ENCODE measurements around the gene ATAD3A. TPM values are rescaled to one million over a fixed set of nuclear protein-coding genes. Genes with fewer than 3 reads are reported as not detected.
"Not testable (repeated sequence)": the region's sequence is repeated elsewhere in the genome, so short reads cannot be mapped to it uniquely, and the experiment has no call there.

Gene ATAD3A
- total and polyA plus RNA-seq, 2 of the 4 experiments (the other 2 are of a cell fraction), result 27.2 to 34.0 TPM

GRCh38 chr1:1556505-1556904 lies 44.5 kb downstream of the ATAD3A start:
- H4K20me1 ChIP-seq (ENCODE audit: insufficient read depth, low read length), result peaks cover 40% of the 10 kb centered on the region
- POLR2A ChIA-PET (ENCODE audit: unreplicated experiment), result interaction anchor here (0.7 kb wide), 1 partner anchor 9 kb away, joined by 3 read pairs; no protein-coding TSS in a partner anchor
- WGBS, 2 experiments (ENCODE audit: extremely low coverage in 2 of 2, insufficient read length in 1 of 2), result 96% methylated on average over 5 of the region's 6 CpGs; no CpG with 5 or more reads in 1 of the 2 experiments

GRCh38 chr1:1556961-1557360 lies 45.0 kb downstream of the ATAD3A start:
- dilution Hi-C loops (cut with HindIII; ENCODE audit: low sequenced_read_pairs, unreplicated experiment), result not testable (repeated sequence)
- WGBS, 2 experiments (ENCODE audit: extremely low coverage in 2 of 2, insufficient read length in 1 of 2), result no CpG with 5 or more reads among the region's 11 CpGs

More at GRCh38 chr1:1556505-1556904, 44.5 kb downstream of the ATAD3A start:
- DNase-seq (no peak), ATAC-seq (ENCODE audit: low read depth) (no peak)
- H4K5ac ChIP-seq (ENCODE audit: low read depth, low read length), result no peak overlapping the region
- H3K4ac ChIP-seq (ENCODE audit: low read depth, low read length), result no peak overlapping the region
- H2BK15ac ChIP-seq (ENCODE audit: low read depth, low read length), result no peak overlapping the region
- H3K9ac ChIP-seq (ENCODE audit: low read depth, low read length), result no peak overlapping the region
- intact Hi-C loops (cut with micrococcal nuclease) (no loop called here), dilution Hi-C loops (cut with HindIII; ENCODE audit: low sequenced_read_pairs, unreplicated experiment) (no loop called here), in situ Hi-C loops (cut with MboI; ENCODE audit: low sequenced_read_pairs) (no loop called here)
- CTCF ChIA-PET, result no interaction called here
- no peak overlapping the region for H3K4me2 ChIP-seq (ENCODE audit: low read depth, low read length)
- peaks cover 8 to 71% of the 10 kb centered on the region in 2 experiments for H3K79me1 ChIP-seq (ENCODE audit: low read depth in 1 of 2, low read length in 2 of 2)
- no peak overlapping the region for H3K27ac ChIP-seq (ENCODE audit: insufficient read depth, low read length)
- H3K4me3 ChIP-seq (ENCODE audit: insufficient read depth, low read depth, low read length), result no peak overlapping the region
- H2AFZ ChIP-seq (replicated peaks; ENCODE audit: low read length, poor library complexity), result no peak overlapping the region
- H3K18ac ChIP-seq (ENCODE audit: low read depth, low read length), result no peak overlapping the region
- TF ChIP-seq USF2 (IDR thresholded peaks at IDR 0.05; ENCODE audit: low read depth, low read length), result no peak
- no peak for TF ChIP-seq POLR2A (IDR thresholded peaks at IDR 0.05; ENCODE audit: low read depth, low read length)
- TF ChIP-seq BHLHE40 (IDR thresholded peaks at IDR 0.05; ENCODE audit: low read depth, low read length), result no peak
- no peak for TF ChIP-seq MXI1 (IDR thresholded peaks at IDR 0.05; ENCODE audit: borderline replicate concordance, low read depth, low read length)
- no peak for TF ChIP-seq CHD1 (IDR thresholded peaks at IDR 0.05; ENCODE audit: low read depth, low read length)
- TF ChIP-seq FOS (IDR thresholded peaks at IDR 0.05; ENCODE audit: low read depth, low read length), result no peak
- TF ChIP-seq MAFK (IDR thresholded peaks at IDR 0.05; ENCODE audit: low read depth, low read length), result no peak
- no peak for TF ChIP-seq SMC3 (IDR thresholded peaks at IDR 0.05; ENCODE audit: low read depth, low read length)
- H3K56ac ChIP-seq (ENCODE audit: extremely low read depth, insufficient read depth, low read length), result no peak overlapping the region
- peaks cover 5% of the 10 kb centered on the region; the same call in 1 of the 2 replicates for H3K4me1 ChIP-seq (ENCODE audit: control insufficient read depth, insufficient read depth, low read length)
- H4K91ac ChIP-seq (ENCODE audit: insufficient read depth, low read depth, low read length), result no peak overlapping the region
- H3K9me1 ChIP-seq (ENCODE audit: insufficient read depth, low read length), result peaks cover 13% of the 10 kb centered on the region
- no peaks in the 10 kb centered on the region for H3K27me3 ChIP-seq (ENCODE audit: control insufficient read depth, insufficient read depth, low read length)
- H2AK5ac ChIP-seq (ENCODE audit: low read depth, low read length), result no peak overlapping the region
- no peak overlapping the region for H3K14ac ChIP-seq (replicated peaks; ENCODE audit: low read depth, low read length)
- H3K23ac ChIP-seq (ENCODE audit: low read depth, low read length), result no peak overlapping the region
- H2BK20ac ChIP-seq (ENCODE audit: low read depth, low read length), result no peak overlapping the region
- no TSS peak for BruUV-seq (replicated peaks)
- H4K8ac ChIP-seq (ENCODE audit: low read depth in 2 of 2, low read length in 2 of 2), result no peak overlapping the region
- H2AK9ac ChIP-seq (replicated peaks; ENCODE audit: low read depth, low read length, poor library complexity), result no peak overlapping the region
- peaks cover 22% of the 10 kb centered on the region for H3K36me3 ChIP-seq (ENCODE audit: control insufficient read depth, insufficient read depth, low read length)
- no peak overlapping the region for H2BK5ac ChIP-seq (ENCODE audit: low read depth, low read length, poor library complexity, severe bottlenecking)
- H2BK120ac ChIP-seq (ENCODE audit: low read depth, low read length), result no peak overlapping the region
- H3K9me3 ChIP-seq (ENCODE audit: control insufficient read depth, insufficient read depth, low read length), result no peaks in the 10 kb centered on the region

More at GRCh38 chr1:1556961-1557360, 45.0 kb downstream of the ATAD3A start:
- Histone ChIP-seq H4K20me1 (ENCODE audit: insufficient read depth, low read length) (peaks cover 41% of the 10 kb centered on the region), H3K79me1 (ENCODE audit: low read depth in 1 of 2, low read length in 2 of 2) (peaks cover 8 to 71% of the 10 kb centered on the region in 2 experiments), H3K9me1 (ENCODE audit: insufficient read depth, low read length) (peaks cover 13% of the 10 kb centered on the region), H3K36me3 (ENCODE audit: control insufficient read depth, insufficient read depth, low read length) (peaks cover 25% of the 10 kb centered on the region)
- H3K4me2 ChIP-seq (ENCODE audit: low read depth, low read length); H3K14ac ChIP-seq (replicated peaks; ENCODE audit: low read depth, low read length); H2AK9ac ChIP-seq (replicated peaks; ENCODE audit: low read depth, low read length, poor library complexity); H3K27me3 ChIP-seq (ENCODE audit: control insufficient read depth, insufficient read depth, low read length); H2BK5ac ChIP-seq (ENCODE audit: low read depth, low read length, poor library complexity, severe bottlenecking); DNase-seq; H4K91ac ChIP-seq (ENCODE audit: insufficient read depth, low read depth, low read length); H3K4me3 ChIP-seq (ENCODE audit: insufficient read depth, low read depth, low read length); H4K8ac ChIP-seq (ENCODE audit: low read depth in 2 of 2, low read length in 2 of 2); H4K5ac ChIP-seq (ENCODE audit: low read depth, low read length); H2BK20ac ChIP-seq (ENCODE audit: low read depth, low read length); H3K23ac ChIP-seq (ENCODE audit: low read depth, low read length); H3K4ac ChIP-seq (ENCODE audit: low read depth, low read length); ATAC-seq (ENCODE audit: low read depth); CTCF ChIA-PET; H2AK5ac ChIP-seq (ENCODE audit: low read depth, low read length); BruUV-seq (replicated peaks); H3K9me3 ChIP-seq (ENCODE audit: control insufficient read depth, insufficient read depth, low read length); H3K4me1 ChIP-seq (ENCODE audit: control insufficient read depth, insufficient read depth, low read length); intact Hi-C loops (cut with micrococcal nuclease); H3K27ac ChIP-seq (ENCODE audit: insufficient read depth, low read length); H3K18ac ChIP-seq (ENCODE audit: low read depth, low read length); H3K9ac ChIP-seq (ENCODE audit: low read depth, low read length); H2BK120ac ChIP-seq (ENCODE audit: low read depth, low read length); H3K56ac ChIP-seq (ENCODE audit: extremely low read depth, insufficient read depth, low read length); in situ Hi-C loops (cut with MboI; ENCODE audit: low sequenced_read_pairs); H2AFZ ChIP-seq (replicated peaks; ENCODE audit: low read length, poor library complexity); H2BK15ac ChIP-seq (ENCODE audit: low read depth, low read length): not testable (repeated sequence)
- POLR2A ChIA-PET (ENCODE audit: unreplicated experiment), result interaction anchor here (0.7 kb wide), 1 partner anchor 10 kb away, joined by 3 read pairs; no protein-coding TSS in a partner anchor

Data from IMR-90 (cell line).